Subcutaneous adipose tissue (tissue), 4 donors: ENCODE data around the gene SERINC3. TPM values are rescaled to one million over a fixed set of nuclear protein-coding genes. Genes with fewer than 3 reads are reported as not detected.

Experiments
- CTCF ChIP-seq: fragments of 450-650 bp; IDR thresholded peaks from one replicate; pipeline ENCODE4 v1.5.1; 2016; ENCODE audit warnings: low read depth, mild to moderate bottlenecking, control low read depth, antibody characterized with exemption, moderate library complexity
- total RNA-seq, 4 donors: library from RNA; depleted of rRNA; stranded (reverse); fragments of >200 nt; gene quantifications; one replicate each; pipeline ENCODE4 v1.1.0, GENCODE V29; 2016

The SERINC3 gene
- total RNA-seq, 4 donors from 2014 or later = 137 to 178 (median 148) TPM

- no peak for TF ChIP-seq CTCF
Measured at GRCh38 chr20:44532259-44532980, 10.6 kb upstream of the SERINC3 start.

GRCh38 chr20:44528309-44528708, 6.4 kb upstream of the SERINC3 start:
- no peak for TF ChIP-seq CTCF

- no peak for TF ChIP-seq CTCF
Measured at GRCh38 chr20:44527716-44528199, 5.9 kb upstream of the SERINC3 start.

- TF ChIP-seq CTCF = no peak
Measured at GRCh38 chr20:44526129-44526528, 4.3 kb upstream of the SERINC3 start.

GRCh38 chr20:44523746-44524145, 1.9 kb upstream of the SERINC3 start:
- TF ChIP-seq CTCF = no peak

- no peak for TF ChIP-seq CTCF
Measured at GRCh38 chr20:44522841-44523240, 971 bp upstream of the SERINC3 start.

GRCh38 chr20:44520881-44521280, 989 bp downstream of the SERINC3 start:
- TF ChIP-seq CTCF = no peak
